Astrocyte (in vitro differentiated cells and primary cell): Measurements from ENCODE around the gene PI4KA. TPM values are rescaled to one million over a fixed set of nuclear protein-coding genes. Genes with fewer than 3 reads are reported as not detected.
"Not testable (repeated sequence)": the region's sequence is repeated elsewhere in the genome, so short reads cannot be mapped to it uniquely, and the experiment has no call there.

Experiments
- DNase-seq: peaks from one replicate; pipeline ENCODE4 v3.0.0-alpha.2; 2010; ENCODE audit warnings: low read depth
- FAIRE-seq: peaks from 2 replicates; lab custom pipeline; 2011; peaks lifted over from hg19 to GRCh38; lab: Jason Lieb, UNC
- H2AFZ ChIP-seq: 2 replicates; pipeline ENCODE4 v1.6.0; 2012; ENCODE audit warnings: low read depth, low read length, inconsistent platforms
- H3K27ac ChIP-seq: 2 replicates; pipeline ENCODE4 v1.5.1; 2011; ENCODE audit warnings: low read depth, low read length, inconsistent platforms
- H3K27me3 ChIP-seq: 2 replicates; pipeline ENCODE4 v1.6.0; 2011; ENCODE audit warnings: low read length, inconsistent platforms; ENCODE audit not compliant: insufficient read depth
- H3K36me3 ChIP-seq: 2 replicates; pipeline ENCODE4 v1.5.1; 2011; ENCODE audit warnings: low read length, inconsistent platforms; ENCODE audit not compliant: insufficient read depth
- H3K4me1 ChIP-seq: 2 replicates; pipeline ENCODE4 v1.5.1; 2011; ENCODE audit warnings: low read length, inconsistent platforms; ENCODE audit not compliant: insufficient read depth
- H3K4me2 ChIP-seq: 2 replicates; pipeline ENCODE4 v1.6.0; 2012; ENCODE audit warnings: low read length, inconsistent platforms
- H3K4me3 ChIP-seq: 2 replicates; pipeline ENCODE4 v1.5.1; 2011; ENCODE audit warnings: low read depth, mild to moderate bottlenecking, low read length, inconsistent platforms; ENCODE audit not compliant: insufficient read depth
- H3K79me2 ChIP-seq: 2 replicates; pipeline ENCODE4 v1.6.0; 2012; ENCODE audit warnings: mild to moderate bottlenecking, low read length, inconsistent platforms; ENCODE audit not compliant: insufficient read depth
- H3K9ac ChIP-seq: 2 replicates; pipeline ENCODE4 v1.6.0; 2012; ENCODE audit warnings: mild to moderate bottlenecking, low read length, inconsistent platforms
- H3K9me3 ChIP-seq: 2 replicates; pipeline ENCODE4 v1.5.1; 2012; ENCODE audit warnings: low read depth, mild to moderate bottlenecking, low read length, inconsistent platforms; ENCODE audit not compliant: insufficient read depth
- H4K20me1 ChIP-seq: 2 replicates; pipeline ENCODE4 v1.6.0; 2012; ENCODE audit warnings: low read length, inconsistent platforms; ENCODE audit not compliant: insufficient read depth
- H3K27ac Mint-ChIP-seq: one replicate; pipeline ENCODE4 v1.8.0; 2021; ENCODE audit warnings: mild to moderate bottlenecking, mixed read lengths; ENCODE audit not compliant: unreplicated experiment
- H3K27me3 Mint-ChIP-seq: one replicate; pipeline ENCODE4 v1.8.0; 2021; ENCODE audit warnings: low read depth, mixed read lengths; ENCODE audit not compliant: unreplicated experiment
- H3K36me3 Mint-ChIP-seq: one replicate; pipeline ENCODE4 v1.8.0; 2021; ENCODE audit warnings: low read depth, mixed read lengths; ENCODE audit not compliant: unreplicated experiment
- H3K4me1 Mint-ChIP-seq: one replicate; pipeline ENCODE4 v1.8.0; 2021; ENCODE audit warnings: low read depth, mixed read lengths; ENCODE audit not compliant: unreplicated experiment
- H3K4me3 Mint-ChIP-seq: one replicate; pipeline ENCODE4 v1.8.0; 2021; ENCODE audit warnings: mild to moderate bottlenecking, moderate library complexity, mixed read lengths; ENCODE audit not compliant: unreplicated experiment
- H3K9me3 Mint-ChIP-seq: one replicate; pipeline ENCODE4 v1.8.0; 2021; ENCODE audit warnings: mild to moderate bottlenecking, mixed read lengths; ENCODE audit not compliant: unreplicated experiment
- EZH2 ChIP-seq: IDR thresholded peaks from 2 replicates; pipeline ENCODE4 v1.6.1; 2012; ENCODE audit warnings: mild to moderate bottlenecking, low read length, inconsistent platforms; ENCODE audit not compliant: insufficient read depth
- total RNA-seq: library from RNA; stranded (reverse); gene quantifications from 2 replicates; pipeline ENCODE4 v1.2.1, GENCODE V29; 2021
- TF ChIP-seq, protein P1 (sequence below): IDR thresholded peaks from 2 replicates; pipeline ENCODE4 v1.5.1; 2011; ENCODE audit warnings: low read depth, mild to moderate bottlenecking, inconsistent platforms, low read length, moderate library complexity; ENCODE audit not compliant: insufficient read depth

The PI4KA gene
- total RNA-seq, 1 donor from 2014 or later = 35.9 TPM

GRCh38 chr22:20668226-20668625 is 190.4 kb downstream of the PI4KA start:
- not testable (repeated sequence) for H3K79me2 ChIP-seq, H3K9ac ChIP-seq

GRCh38 chr22:20667548-20667947 is 191.1 kb downstream of the PI4KA start:
- H3K4me1 Mint-ChIP-seq, DNase-seq, H3K27me3 Mint-ChIP-seq: not testable (repeated sequence)

More at GRCh38 chr22:20668226-20668625, 190.4 kb downstream of the PI4KA start:
- DNase-seq, FAIRE-seq, H4K20me1 ChIP-seq, H3K27me3 Mint-ChIP-seq, H3K36me3 ChIP-seq, H3K4me3 Mint-ChIP-seq, H3K9me3 Mint-ChIP-seq, H3K9me3 ChIP-seq, H3K36me3 Mint-ChIP-seq, H3K4me3 ChIP-seq, H3K4me1 Mint-ChIP-seq, H3K4me1 ChIP-seq, H3K27ac Mint-ChIP-seq, H3K4me2 ChIP-seq, H3K27ac ChIP-seq, H2AFZ ChIP-seq: not testable (repeated sequence)
- peaks cover 15% of the 10 kb centered on the region for H3K27me3 ChIP-seq

GRCh38 chr22:20666560-20666959 is 192.1 kb downstream of the PI4KA start:
- no peak overlapping the region for H3K4me3 Mint-ChIP-seq
- no peak overlapping the region for H3K27ac ChIP-seq
- H3K36me3 ChIP-seq = no peaks in the 10 kb centered on the region
- no peak for TF ChIP-seq EZH2
- TF ChIP-seq, protein P1, sequence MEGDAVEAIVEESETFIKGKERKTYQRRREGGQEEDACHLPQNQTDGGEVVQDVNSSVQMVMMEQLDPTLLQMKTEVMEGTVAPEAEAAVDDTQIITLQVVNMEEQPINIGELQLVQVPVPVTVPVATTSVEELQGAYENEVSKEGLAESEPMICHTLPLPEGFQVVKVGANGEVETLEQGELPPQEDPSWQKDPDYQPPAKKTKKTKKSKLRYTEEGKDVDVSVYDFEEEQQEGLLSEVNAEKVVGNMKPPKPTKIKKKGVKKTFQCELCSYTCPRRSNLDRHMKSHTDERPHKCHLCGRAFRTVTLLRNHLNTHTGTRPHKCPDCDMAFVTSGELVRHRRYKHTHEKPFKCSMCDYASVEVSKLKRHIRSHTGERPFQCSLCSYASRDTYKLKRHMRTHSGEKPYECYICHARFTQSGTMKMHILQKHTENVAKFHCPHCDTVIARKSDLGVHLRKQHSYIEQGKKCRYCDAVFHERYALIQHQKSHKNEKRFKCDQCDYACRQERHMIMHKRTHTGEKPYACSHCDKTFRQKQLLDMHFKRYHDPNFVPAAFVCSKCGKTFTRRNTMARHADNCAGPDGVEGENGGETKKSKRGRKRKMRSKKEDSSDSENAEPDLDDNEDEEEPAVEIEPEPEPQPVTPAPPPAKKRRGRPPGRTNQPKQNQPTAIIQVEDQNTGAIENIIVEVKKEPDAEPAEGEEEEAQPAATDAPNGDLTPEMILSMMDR = no peak
- H3K27me3 ChIP-seq = peaks cover 7% of the 10 kb centered on the region
- H4K20me1 ChIP-seq = no peaks in the 10 kb centered on the region
- H2AFZ ChIP-seq = no peak overlapping the region
- no peaks in the 10 kb centered on the region for H3K9me3 ChIP-seq
- H3K79me2 ChIP-seq = no peaks in the 10 kb centered on the region
- no peak overlapping the region for H3K4me3 ChIP-seq
- no peaks in the 10 kb centered on the region for H3K36me3 Mint-ChIP-seq
- no peaks in the 10 kb centered on the region for H3K9me3 Mint-ChIP-seq
- no peak overlapping the region for H3K27ac Mint-ChIP-seq
- no peak for FAIRE-seq
- no peaks in the 10 kb centered on the region for H3K4me1 ChIP-seq
- H3K27me3 Mint-ChIP-seq = peaks cover 2% of the 10 kb centered on the region
- H3K4me1 Mint-ChIP-seq = no peaks in the 10 kb centered on the region
- no peak overlapping the region for H3K4me2 ChIP-seq
- H3K9ac ChIP-seq = no peak overlapping the region
- DNase-seq = no peak

More at GRCh38 chr22:20667548-20667947, 191.1 kb downstream of the PI4KA start:
- not testable (repeated sequence) for H3K79me2 ChIP-seq, H3K4me3 Mint-ChIP-seq, H3K4me2 ChIP-seq, H3K27ac ChIP-seq, H3K9me3 Mint-ChIP-seq, H3K9ac ChIP-seq, H3K4me1 ChIP-seq, H3K9me3 ChIP-seq, H3K36me3 ChIP-seq, H3K4me3 ChIP-seq, H2AFZ ChIP-seq, H3K27ac Mint-ChIP-seq, H4K20me1 ChIP-seq, FAIRE-seq, H3K36me3 Mint-ChIP-seq
- H3K27me3 ChIP-seq = peaks cover 15% of the 10 kb centered on the region

DNA sequence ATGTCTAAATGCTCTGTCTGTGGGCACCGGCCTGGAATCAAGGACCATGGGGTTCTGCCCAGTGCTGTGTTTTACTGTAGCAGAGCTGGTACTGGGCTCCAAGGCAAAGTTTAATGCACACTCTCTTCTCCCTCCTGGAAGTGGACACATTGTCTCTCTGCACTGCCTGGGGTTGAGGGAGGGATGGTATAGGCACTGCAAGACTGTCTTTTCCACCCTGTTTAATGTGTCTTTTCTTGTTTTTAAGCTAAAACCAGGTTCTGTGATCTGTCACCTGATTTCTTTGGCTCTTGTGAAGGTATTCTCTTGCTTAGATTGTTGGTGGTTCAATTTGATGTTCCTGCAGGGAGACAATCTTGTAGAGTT is 194.0 kb downstream of the PI4KA start:
- Mint-ChIP-seq H3K27ac (no peak overlapping the region), H3K27me3 (peaks cover 6% of the 10 kb centered on the region), H3K4me1 (no peaks in the 10 kb centered on the region), H3K36me3 (no peaks in the 10 kb centered on the region), H3K9me3 (no peaks in the 10 kb centered on the region), H3K4me3 (no peak overlapping the region)
- Histone ChIP-seq H3K4me1 (no peaks in the 10 kb centered on the region), H3K36me3 (no peaks in the 10 kb centered on the region), H3K9ac (no peak overlapping the region), H2AFZ (no peak overlapping the region), H3K4me2 (no peak overlapping the region), H3K79me2 (no peaks in the 10 kb centered on the region), H3K27me3 (peaks cover 6% of the 10 kb centered on the region), H3K27ac (no peak overlapping the region), H4K20me1 (no peaks in the 10 kb centered on the region), H3K9me3 (no peaks in the 10 kb centered on the region), H3K4me3 (no peak overlapping the region)
- TF ChIP-seq EZH2 = no peak
- TF ChIP-seq, protein P1 = no peak
- DNase-seq (no peak), FAIRE-seq (no peak)
